MCF 10A (cell line): Measurements from ENCODE around the gene DYNLT1. TPM values are rescaled to one million over a fixed set of nuclear protein-coding genes. Genes with fewer than 3 reads are reported as not detected.

ENCODE experiments used
- BruUV-seq: library from RNA; stranded (reverse); fragments of 400-500 nt; replicated peaks from 2 replicates; lab custom pipeline; 2021; lab: Mats Ljungman, UMichigan
- CTCF ChIA-PET: fragments of 300-600 bp; sonication (Branson Sonifier 250); formaldehyde crosslinking; extraction: SDS; loops from one replicate; lab custom pipeline; 2021; ENCODE audit warnings: antibody characterized with exemption, inconsistent platforms; lab: Yijun Ruan, JAX
- POLR2A ChIA-PET: fragments of 300-600, 350-650 bp; sonication (Branson Sonifier 250); formaldehyde crosslinking; extraction: SDS; loops from one replicate; lab custom pipeline; 2020; ENCODE audit warnings: antibody characterized with exemption, inconsistent platforms; lab: Yijun Ruan, JAX
- DNase-seq: peaks from one replicate; pipeline ENCODE4 v3.0.0-alpha.2; 2018; ENCODE audit not compliant: unreplicated experiment
- H3K27ac Mint-ChIP-seq: one replicate; pipeline ENCODE4 v1.8.0; 2022; ENCODE audit warnings: mild to moderate bottlenecking, low read depth, mixed read lengths; ENCODE audit not compliant: unreplicated experiment
- H3K27me3 Mint-ChIP-seq: one replicate; pipeline ENCODE4 v1.8.0; 2022; ENCODE audit warnings: mixed read lengths; ENCODE audit not compliant: insufficient read depth, unreplicated experiment
- H3K36me3 Mint-ChIP-seq: one replicate; pipeline ENCODE4 v1.8.0; 2022; ENCODE audit warnings: mild to moderate bottlenecking, moderate library complexity, mixed read lengths; ENCODE audit not compliant: insufficient read depth, unreplicated experiment
- H3K4me1 Mint-ChIP-seq: one replicate; pipeline ENCODE4 v1.8.0; 2022; ENCODE audit warnings: mixed read lengths; ENCODE audit not compliant: insufficient read depth, unreplicated experiment
- H3K4me3 Mint-ChIP-seq: one replicate; pipeline ENCODE4 v1.8.0; 2022; ENCODE audit warnings: mild to moderate bottlenecking, moderate library complexity, mixed read lengths; ENCODE audit not compliant: unreplicated experiment
- H3K9me3 Mint-ChIP-seq: one replicate; pipeline ENCODE4 v1.8.0; 2022; ENCODE audit warnings: mixed read lengths; ENCODE audit not compliant: unreplicated experiment
- intact Hi-C: fragments of 100-400 bp; cut with micrococcal nuclease; formaldehyde crosslinking; loops from 2 replicates; pipeline ENCODE4 v1.14.1; 2022
- total RNA-seq: library from RNA; stranded (reverse); gene quantifications from 2 replicates; pipeline ENCODE4 v1.2.3, GENCODE V29; 2022
- TF ChIP-seq, protein P1 (sequence below): fragments of 200-600 bp; IDR thresholded peaks from one replicate; pipeline ENCODE4 v1.8.0; 2022; ENCODE audit warnings: antibody characterized with exemption, mild to moderate bottlenecking; ENCODE audit not compliant: unreplicated experiment

DYNLT1 gene
- total RNA-seq, 1 experiment from 2014 or later, result 122 TPM

DNA sequence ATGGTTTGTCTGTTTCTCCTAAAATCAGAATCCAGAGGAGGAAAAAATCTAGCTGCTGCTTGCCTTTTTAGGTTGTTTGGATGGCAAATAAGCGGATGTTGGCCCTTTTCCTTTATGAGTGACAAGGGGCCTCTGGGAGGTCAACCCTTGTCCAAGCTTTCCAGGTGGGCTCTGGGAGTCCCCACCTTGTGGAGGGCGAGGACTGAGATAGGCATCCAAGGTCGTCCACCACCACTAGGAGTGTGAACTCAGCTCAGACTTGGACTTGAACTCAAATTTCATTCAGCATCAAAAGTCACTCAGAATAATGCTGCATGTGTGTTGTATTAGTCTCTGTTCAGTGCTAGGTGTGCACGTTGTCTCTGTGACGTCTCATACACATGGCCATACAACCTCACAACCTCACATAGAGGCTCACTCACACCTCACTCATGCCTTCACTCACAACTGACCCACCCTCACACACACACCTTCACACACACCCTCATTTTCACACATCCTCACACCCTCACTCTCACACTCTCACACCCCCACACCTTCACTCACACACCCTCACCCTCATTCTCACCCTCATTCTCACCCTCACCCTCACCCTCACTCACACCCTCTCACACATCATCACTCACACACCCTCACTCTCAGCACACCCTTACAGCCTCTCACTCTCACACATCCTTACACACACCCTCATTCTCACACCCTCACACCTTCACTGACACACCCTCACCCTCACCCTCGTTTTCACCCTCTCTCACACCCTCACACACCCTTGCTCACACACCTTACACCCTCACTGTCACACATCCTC is 18.0 kb downstream of the DYNLT1 start:
- Mint-ChIP-seq H3K27me3 (no peaks in the 10 kb centered on the region), H3K36me3 (peaks cover 71% of the 10 kb centered on the region), H3K4me3 (no peak overlapping the region), H3K4me1 (peaks cover 5% of the 10 kb centered on the region), H3K9me3 (no peaks in the 10 kb centered on the region), H3K27ac (no peak overlapping the region)
- CTCF ChIA-PET, result no interaction called here
- DNase-seq, result no peak
- BruUV-seq, result no TSS peak
- intact Hi-C loops, result no loop called here
- POLR2A ChIA-PET, result no interaction called here
- TF ChIP-seq, protein P1, sequence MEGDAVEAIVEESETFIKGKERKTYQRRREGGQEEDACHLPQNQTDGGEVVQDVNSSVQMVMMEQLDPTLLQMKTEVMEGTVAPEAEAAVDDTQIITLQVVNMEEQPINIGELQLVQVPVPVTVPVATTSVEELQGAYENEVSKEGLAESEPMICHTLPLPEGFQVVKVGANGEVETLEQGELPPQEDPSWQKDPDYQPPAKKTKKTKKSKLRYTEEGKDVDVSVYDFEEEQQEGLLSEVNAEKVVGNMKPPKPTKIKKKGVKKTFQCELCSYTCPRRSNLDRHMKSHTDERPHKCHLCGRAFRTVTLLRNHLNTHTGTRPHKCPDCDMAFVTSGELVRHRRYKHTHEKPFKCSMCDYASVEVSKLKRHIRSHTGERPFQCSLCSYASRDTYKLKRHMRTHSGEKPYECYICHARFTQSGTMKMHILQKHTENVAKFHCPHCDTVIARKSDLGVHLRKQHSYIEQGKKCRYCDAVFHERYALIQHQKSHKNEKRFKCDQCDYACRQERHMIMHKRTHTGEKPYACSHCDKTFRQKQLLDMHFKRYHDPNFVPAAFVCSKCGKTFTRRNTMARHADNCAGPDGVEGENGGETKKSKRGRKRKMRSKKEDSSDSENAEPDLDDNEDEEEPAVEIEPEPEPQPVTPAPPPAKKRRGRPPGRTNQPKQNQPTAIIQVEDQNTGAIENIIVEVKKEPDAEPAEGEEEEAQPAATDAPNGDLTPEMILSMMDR, result no peak

DNA sequence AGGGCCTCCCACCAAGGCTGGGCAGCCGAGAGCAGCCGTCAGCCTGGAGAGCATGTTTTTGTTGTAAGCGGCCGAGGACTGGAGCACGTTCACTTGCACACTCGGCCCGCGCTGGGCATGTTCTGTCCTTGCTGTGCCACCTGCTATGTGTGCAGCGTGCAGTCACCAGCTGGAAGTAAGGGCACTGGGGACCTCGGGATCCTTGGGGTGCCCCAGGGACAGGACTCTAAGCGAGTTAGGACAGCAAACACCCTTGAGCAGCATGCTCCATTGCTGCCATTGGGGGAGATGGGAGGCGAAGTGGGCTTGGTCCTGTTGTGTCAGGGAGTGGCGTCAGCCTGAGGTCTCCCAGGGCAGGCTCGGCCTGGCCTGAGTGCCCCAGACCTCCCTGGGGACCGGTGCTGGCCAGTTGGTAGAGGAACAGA is 18.6 kb downstream of the DYNLT1 start:
- Mint-ChIP-seq H3K36me3 (peaks cover 65% of the 10 kb centered on the region), H3K4me1 (no peaks in the 10 kb centered on the region), H3K27me3 (no peaks in the 10 kb centered on the region), H3K9me3 (no peaks in the 10 kb centered on the region), H3K4me3 (no peak overlapping the region), H3K27ac (no peak overlapping the region)
- no TSS peak for BruUV-seq
- ChIA-PET POLR2A (no interaction called here), CTCF (no interaction called here)
- no peak for DNase-seq
- TF ChIP-seq, protein P1, result no peak
- intact Hi-C loops, result no loop called here

DNA sequence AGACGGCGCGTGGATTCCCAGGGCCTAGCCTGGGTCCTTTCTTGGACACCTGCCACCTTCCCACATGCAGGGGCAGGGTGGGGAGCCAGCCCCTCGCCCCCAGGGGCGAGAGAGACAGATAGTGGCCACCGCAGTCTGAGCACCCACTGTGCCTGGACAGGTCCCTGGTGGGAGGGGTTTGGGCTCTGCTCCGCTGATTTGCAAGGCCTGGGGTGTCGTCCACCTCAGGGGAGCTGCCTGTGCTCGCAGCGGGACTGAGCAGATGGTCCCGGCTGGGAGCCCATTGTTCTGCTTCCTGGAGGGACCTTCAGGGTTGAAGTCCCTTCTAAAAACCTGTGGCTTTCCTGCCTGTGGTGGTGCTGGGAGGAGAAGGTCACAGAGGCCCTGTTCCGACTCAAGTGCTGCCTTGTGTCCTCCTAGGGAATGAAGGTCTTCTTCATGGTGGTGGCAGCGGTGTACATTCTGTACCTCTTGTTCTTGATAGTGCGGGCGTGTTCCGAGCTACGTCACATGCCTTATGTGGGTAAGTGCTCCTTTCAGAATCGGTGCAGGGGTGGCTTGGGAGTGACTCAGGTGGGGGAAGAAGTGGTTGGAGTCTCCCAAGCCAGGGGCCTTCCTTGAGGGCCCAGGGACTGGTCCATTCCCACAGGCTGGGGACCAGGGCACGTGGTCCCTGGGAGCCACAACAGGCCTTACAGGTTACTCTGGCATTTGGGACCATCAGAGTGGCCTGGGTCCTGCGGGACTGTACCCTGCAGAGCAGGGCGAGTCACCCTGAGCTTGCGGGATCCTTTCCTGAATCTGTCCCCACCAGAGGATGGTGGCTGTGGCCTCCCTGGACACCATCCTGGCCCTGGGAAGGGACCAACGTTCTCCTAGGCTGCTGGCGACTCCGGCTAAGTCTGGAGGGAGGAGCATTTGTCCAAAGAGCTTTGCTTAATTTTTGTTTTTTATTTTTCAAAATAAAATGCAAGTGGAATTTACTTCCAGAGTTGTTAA is 19.6 kb downstream of the DYNLT1 start:
- no peaks in the 10 kb centered on the region for H3K27me3 Mint-ChIP-seq
- POLR2A ChIA-PET, result no interaction called here
- intact Hi-C loops, result no loop called here
- H3K27ac Mint-ChIP-seq, result peak overlapping the region; percentile 18
- peaks cover 55% of the 10 kb centered on the region for H3K36me3 Mint-ChIP-seq
- no peak overlapping the region for H3K4me3 Mint-ChIP-seq
- CTCF ChIA-PET, result interaction anchor here (1.8 kb wide), 1 partner anchor 19 kb away, joined by 3 read pairs; no protein-coding TSS in a partner anchor
- TF ChIP-seq, protein P1, result no peak
- H3K4me1 Mint-ChIP-seq, result no peaks in the 10 kb centered on the region
- no peaks in the 10 kb centered on the region for H3K9me3 Mint-ChIP-seq
- DNase-seq, result no peak
- BruUV-seq, result no TSS peak
